ENCODE results near the gene NEDD9.

Gene NEDD9

GRCh38 chr6:11236915-11237314 lies 4.4 kb upstream of the NEDD9 start:
- Histone ChIP-seq H2AFZ (ENCODE audit: low read depth, low read length) (no peak overlapping the region), H3K36me3 (ENCODE audit: insufficient read depth, low read length) (no peaks in the 10 kb centered on the region), H3K9me3 (ENCODE audit: low read length) (no peaks in the 10 kb centered on the region), H3K4me1 (ENCODE audit: insufficient read depth, low read length) (peaks cover 30% of the 10 kb centered on the region), H3K4me3 (ENCODE audit: low read length) (no peak overlapping the region), H3K27me3 (ENCODE audit: insufficient read depth, low read length) (no peaks in the 10 kb centered on the region)

- no peak overlapping the region for H2AFZ ChIP-seq (ENCODE audit: low read depth, low read length)
- no peak overlapping the region for H3K4me3 ChIP-seq (ENCODE audit: low read length)
- H3K36me3 ChIP-seq (ENCODE audit: insufficient read depth, low read length) = no peaks in the 10 kb centered on the region
- peaks cover 30% of the 10 kb centered on the region for H3K4me1 ChIP-seq (ENCODE audit: insufficient read depth, low read length)
- no peaks in the 10 kb centered on the region for H3K9me3 ChIP-seq (ENCODE audit: low read length)
- H3K27me3 ChIP-seq (ENCODE audit: insufficient read depth, low read length) = no peaks in the 10 kb centered on the region
These were observed 3.7 kb upstream of the NEDD9 start for GRCh38 chr6:11236076-11236750.

GRCh38 chr6:11235062-11235461 lies 2.6 kb upstream of the NEDD9 start:
- H3K9me3 ChIP-seq (ENCODE audit: low read length) = no peaks in the 10 kb centered on the region

GRCh38 chr6:11233673-11234573 lies 1.5 kb upstream of the NEDD9 start:
- no peaks in the 10 kb centered on the region for H3K27me3 ChIP-seq (ENCODE audit: insufficient read depth, low read length)
- peak overlapping the region; percentile 54 for H3K4me3 ChIP-seq (ENCODE audit: low read length)
- peaks cover 52% of the 10 kb centered on the region for H3K4me1 ChIP-seq (ENCODE audit: insufficient read depth, low read length)
- H3K9me3 ChIP-seq (ENCODE audit: low read length) = no peaks in the 10 kb centered on the region
- no peak overlapping the region for H2AFZ ChIP-seq (ENCODE audit: low read depth, low read length)
- H3K36me3 ChIP-seq (ENCODE audit: insufficient read depth, low read length) = no peaks in the 10 kb centered on the region

More at GRCh38 chr6:11235062-11235461, 2.6 kb upstream of the NEDD9 start:
- no peaks in the 10 kb centered on the region for H3K36me3 ChIP-seq (ENCODE audit: insufficient read depth, low read length)
- H3K4me1 ChIP-seq (ENCODE audit: insufficient read depth, low read length) = peaks cover 41% of the 10 kb centered on the region
- no peak overlapping the region for H3K4me3 ChIP-seq (ENCODE audit: low read length)
- no peaks in the 10 kb centered on the region for H3K27me3 ChIP-seq (ENCODE audit: insufficient read depth, low read length)
- no peak overlapping the region for H2AFZ ChIP-seq (ENCODE audit: low read depth, low read length)

GRCh38 chr6:11232770-11233626 lies 530 bp upstream of the NEDD9 start:
- H3K27me3 ChIP-seq (ENCODE audit: insufficient read depth, low read length) = no peaks in the 10 kb centered on the region
- peaks cover 55% of the 10 kb centered on the region for H3K4me1 ChIP-seq (ENCODE audit: insufficient read depth, low read length)
- H3K36me3 ChIP-seq (ENCODE audit: insufficient read depth, low read length) = no peaks in the 10 kb centered on the region
- no peaks in the 10 kb centered on the region for H3K9me3 ChIP-seq (ENCODE audit: low read length)
- H2AFZ ChIP-seq (ENCODE audit: low read depth, low read length) = peak overlapping the region; percentile 3
- H3K4me3 ChIP-seq (ENCODE audit: low read length) = peak overlapping the region; percentile 54

GRCh38 chr6:11231564-11232192 lies 790 bp downstream of the NEDD9 start:
- peaks cover 50% of the 10 kb centered on the region for H3K4me1 ChIP-seq (ENCODE audit: insufficient read depth, low read length)
- no peaks in the 10 kb centered on the region for H3K9me3 ChIP-seq (ENCODE audit: low read length)
- H3K36me3 ChIP-seq (ENCODE audit: insufficient read depth, low read length) = no peaks in the 10 kb centered on the region
- H3K27me3 ChIP-seq (ENCODE audit: insufficient read depth, low read length) = no peaks in the 10 kb centered on the region
- peak overlapping the region; percentile 3 for H2AFZ ChIP-seq (ENCODE audit: low read depth, low read length)
- H3K4me3 ChIP-seq (ENCODE audit: low read length) = peak overlapping the region; percentile 54

- Histone ChIP-seq H3K36me3 (ENCODE audit: insufficient read depth, low read length) (no peaks in the 10 kb centered on the region), H2AFZ (ENCODE audit: low read depth, low read length) (no peak overlapping the region), H3K27me3 (ENCODE audit: insufficient read depth, low read length) (no peaks in the 10 kb centered on the region), H3K9me3 (ENCODE audit: low read length) (no peaks in the 10 kb centered on the region), H3K4me1 (ENCODE audit: insufficient read depth, low read length) (peaks cover 50% of the 10 kb centered on the region), H3K4me3 (ENCODE audit: low read length) (peak overlapping the region; percentile 54)
These were observed 1.4 kb downstream of the NEDD9 start for GRCh38 chr6:11231108-11231463.

- Histone ChIP-seq H3K4me1 (ENCODE audit: insufficient read depth, low read length) (peaks cover 53% of the 10 kb centered on the region), H3K4me3 (ENCODE audit: low read length) (peak overlapping the region; percentile 54), H3K27me3 (ENCODE audit: insufficient read depth, low read length) (no peaks in the 10 kb centered on the region), H3K9me3 (ENCODE audit: low read length) (no peaks in the 10 kb centered on the region), H3K36me3 (ENCODE audit: insufficient read depth, low read length) (no peaks in the 10 kb centered on the region), H2AFZ (ENCODE audit: low read depth, low read length) (no peak overlapping the region)
These were observed 2.0 kb downstream of the NEDD9 start for GRCh38 chr6:11230158-11231107.

GRCh38 chr6:11229655-11230046 lies 2.8 kb downstream of the NEDD9 start:
- Histone ChIP-seq H3K36me3 (ENCODE audit: insufficient read depth, low read length) (no peaks in the 10 kb centered on the region), H3K4me3 (ENCODE audit: low read length) (peak overlapping the region; percentile 54), H3K9me3 (ENCODE audit: low read length) (no peaks in the 10 kb centered on the region), H3K4me1 (ENCODE audit: insufficient read depth, low read length) (peaks cover 53% of the 10 kb centered on the region), H3K27me3 (ENCODE audit: insufficient read depth, low read length) (no peaks in the 10 kb centered on the region), H2AFZ (ENCODE audit: low read depth, low read length) (no peak overlapping the region)

GRCh38 chr6:11228935-11229654 lies 3.4 kb downstream of the NEDD9 start:
- no peaks in the 10 kb centered on the region for H3K9me3 ChIP-seq (ENCODE audit: low read length)
- H2AFZ ChIP-seq (ENCODE audit: low read depth, low read length) = no peak overlapping the region
- peak overlapping the region; percentile 37 for H3K4me3 ChIP-seq (ENCODE audit: low read length)
- H3K36me3 ChIP-seq (ENCODE audit: insufficient read depth, low read length) = no peaks in the 10 kb centered on the region
- peaks cover 52% of the 10 kb centered on the region for H3K4me1 ChIP-seq (ENCODE audit: insufficient read depth, low read length)
- no peaks in the 10 kb centered on the region for H3K27me3 ChIP-seq (ENCODE audit: insufficient read depth, low read length)

GRCh38 chr6:11227698-11228097 lies 4.8 kb downstream of the NEDD9 start:
- Histone ChIP-seq H3K4me1 (ENCODE audit: insufficient read depth, low read length) (peaks cover 40% of the 10 kb centered on the region), H3K27me3 (ENCODE audit: insufficient read depth, low read length) (no peaks in the 10 kb centered on the region), H3K9me3 (ENCODE audit: low read length) (no peaks in the 10 kb centered on the region), H2AFZ (ENCODE audit: low read depth, low read length) (no peak overlapping the region), H3K4me3 (ENCODE audit: low read length) (no peak overlapping the region), H3K36me3 (ENCODE audit: insufficient read depth, low read length) (no peaks in the 10 kb centered on the region)
